GM12878 (cell line): ENCODE results near the gene NAP1L4. TPM values are rescaled to one million over a fixed set of nuclear protein-coding genes. Genes with fewer than 3 reads are reported as not detected.

Source experiments
- ATAC-seq: fragments of 200-7000 bp; cut with Tn5 transposase; 3 replicates; pipeline ENCODE4 v1.9.1; 2020; ENCODE audit warnings: mild to moderate bottlenecking, moderate library complexity
- BruUV-seq: library from RNA; stranded (reverse); fragments of 400-500 nt; replicated peaks from 2 replicates; lab custom pipeline; 2021; lab: Mats Ljungman, UMichigan
- CTCF ChIA-PET: fragments of 300-600 bp; sonication (Branson Sonifier 250); formaldehyde crosslinking; extraction: SDS; loops from one replicate; lab custom pipeline; 2021; ENCODE audit warnings: inconsistent platforms; lab: Yijun Ruan, JAX
- POLR2A ChIA-PET: fragments of 350-600 bp; formaldehyde crosslinking; extraction: SDS; loops from one replicate; lab custom pipeline; 2021; ENCODE audit warnings: inconsistent platforms; lab: Charles Lee
- RAD21 ChIA-PET: fragments of 300-600 bp; sonication (Branson Sonifier 250); formaldehyde crosslinking; loops from one replicate; lab custom pipeline; 2023; ENCODE audit warnings: antibody characterized with exemption; ENCODE audit not compliant: unreplicated experiment; lab: Charles Lee
- SMC1A ChIA-PET: fragments of 300-600 bp; sonication (Branson Sonifier 250); formaldehyde crosslinking; loops from one replicate; lab custom pipeline; 2023; ENCODE audit not compliant: unreplicated experiment, uncharacterized antibody; lab: Charles Lee
- DNase-seq: peaks from one replicate; pipeline ENCODE4 v3.0.0-alpha.2; 2011; ENCODE audit warnings: low read depth, low spot score
- FAIRE-seq: peaks from 3 replicates; lab custom pipeline; 2011; peaks lifted over from hg19 to GRCh38; lab: Jason Lieb, UNC
- H2AFZ ChIP-seq: 2 replicates; pipeline ENCODE4 v1.6.0; 2011; ENCODE audit warnings: low read depth, low read length, control low read depth; ENCODE audit not compliant: control insufficient read depth
- H3K27ac ChIP-seq: 2 replicates; pipeline ENCODE4 v1.5.1; 2011; ENCODE audit warnings: control low read depth; ENCODE audit not compliant: control insufficient read depth, insufficient read depth
- H3K27me3 ChIP-seq, 2 experiments: replicated peaks in 1 of 2; 2 replicates each; pipeline versions ENCODE4 v1.6.0 to v1.6.1; 2011; ENCODE audit warnings: low read length in 1 of 2; ENCODE audit not compliant: control insufficient read depth in 2 of 2, insufficient read depth in 2 of 2
- H3K36me3 ChIP-seq, 2 experiments: 2 replicates each; pipeline ENCODE4 v1.5.1; 2011; ENCODE audit warnings: low read length in 1 of 2; ENCODE audit not compliant: control insufficient read depth in 2 of 2, insufficient read depth in 2 of 2
- H3K4me1 ChIP-seq: 2 replicates; pipeline ENCODE4 v1.6.1; 2011; ENCODE audit warnings: mild to moderate bottlenecking, low read length, moderate library complexity, mixed read lengths; ENCODE audit not compliant: control insufficient read depth, insufficient read depth
- H3K4me2 ChIP-seq: 2 replicates; pipeline ENCODE4 v1.6.0; 2011; ENCODE audit warnings: control low read depth; ENCODE audit not compliant: control insufficient read depth, insufficient read depth
- H3K4me3 ChIP-seq: fragments of 200-600 bp; sonication (generic); 2 replicates; pipeline ENCODE4 v1.5.1; 2016
- H3K79me2 ChIP-seq: 2 replicates; pipeline ENCODE4 v1.6.0; 2011; ENCODE audit warnings: low read length; ENCODE audit not compliant: control insufficient read depth, insufficient read depth
- H3K9ac ChIP-seq: 2 replicates; pipeline ENCODE4 v1.8.0; 2011; ENCODE audit warnings: low read length, control low read depth, mixed read lengths; ENCODE audit not compliant: control insufficient read depth, insufficient read depth
- H3K9me3 ChIP-seq: replicated peaks from 3 replicates; pipeline ENCODE4 v1.5.1; 2011; ENCODE audit warnings: mild to moderate bottlenecking, low read length; ENCODE audit not compliant: control insufficient read depth, insufficient read depth
- H4K20me1 ChIP-seq: 2 replicates; pipeline ENCODE4 v1.6.0; 2011; ENCODE audit not compliant: control insufficient read depth, insufficient read depth
- CBX3 ChIP-seq: fragments of 200-600 bp; sonication (generic); IDR thresholded peaks from 2 replicates; pipeline ENCODE4 v1.6.1; 2016; ENCODE audit warnings: low read depth, borderline replicate concordance
- FOXK2 ChIP-seq: fragments of 450-650 bp; IDR thresholded peaks from 2 replicates; pipeline ENCODE4 v1.6.1; 2017; ENCODE audit warnings: mild to moderate bottlenecking, moderate library complexity
- GATAD2B ChIP-seq: fragments of 450-650 bp; conservative IDR thresholded peaks from 2 replicates; pipeline ENCODE4 v1.6.1; 2017; ENCODE audit warnings: low read depth, mild to moderate bottlenecking, moderate library complexity
- NFXL1 ChIP-seq: fragments of 450-650 bp; IDR thresholded peaks from 2 replicates; pipeline ENCODE4 v1.6.1; 2017; ENCODE audit warnings: antibody characterized with exemption, mild to moderate bottlenecking, borderline replicate concordance
- RBBP5 ChIP-seq: fragments of 200-600 bp; sonication (generic); conservative IDR thresholded peaks from 2 replicates; pipeline ENCODE4 v1.6.1; 2016
- RCOR1 ChIP-seq: conservative IDR thresholded peaks from 2 replicates; pipeline ENCODE4 v1.6.1; 2012; ENCODE audit warnings: low read depth, low read length, improper control_type of control experiment
- RUNX3 ChIP-seq: IDR thresholded peaks from 2 replicates; pipeline ENCODE4 v1.6.1; 2012; ENCODE audit warnings: low read length, inconsistent platforms
- SMAD5 ChIP-seq: IDR thresholded peaks from 2 replicates; pipeline ENCODE4 v1.6.1; 2016; ENCODE audit warnings: antibody characterized with exemption, low read depth
- TARDBP ChIP-seq: IDR thresholded peaks from 2 replicates; pipeline ENCODE4 v1.6.1; 2016; ENCODE audit warnings: borderline replicate concordance
- ZBED1 ChIP-seq: IDR thresholded peaks from 2 replicates; pipeline ENCODE4 v1.6.1; 2016; ENCODE audit warnings: borderline replicate concordance
- WGBS: methylation state at CpG from one replicate; pipeline ENCODE4 v1.1.6; 2016; ENCODE audit warnings: low lambda C conversion rate; ENCODE audit not compliant: insufficient replicate concordance, insufficient coverage; ENCODE audit errors: missing lambda C conversion rate; 5-methylcytosine and 5-hydroxymethylcytosine counted together
- in situ Hi-C: fragments of 300-500 bp; cut with MboI; formaldehyde crosslinking; loops from 9 replicates; pipeline ENCODE4 v1.14.3; 2018; ENCODE audit warnings: mixed read lengths
- intact Hi-C: fragments of 100-400 bp; cut with micrococcal nuclease; formaldehyde crosslinking; loops from one replicate; pipeline ENCODE4 v1.14.2; 2022; ENCODE audit not compliant: unreplicated experiment
- polyA plus RNA-seq, 11 experiments: library from polyadenylated mRNA; depleted of rRNA in 4 of 11; unstranded in 6 of 11; stranded (reverse) in 5 of 11; fragments of >200 nt; fragmentation: Nextera tagmentation in 4 of 11; fragmentation: Illumina TruSeq in 1 of 11; extraction: Ambion mirVana in 4 of 11; extraction: Trizol in 1 of 11; gene quantifications; 1 replicate in 1 of 11; 2 replicates in 10 of 11; pipeline versions ENCODE4 v1.2.1 to v1.2.3, GENCODE V29; 2011 to 2016; ENCODE audit warnings: inconsistent platforms in 2 of 11, missing spikeins in 2 of 11, low read depth in 1 of 11
- total RNA-seq, 4 experiments: library from RNA; depleted of rRNA in 3 of 4; stranded (reverse); fragments of >200 nt in 3 of 4; fragmentation: Illumina TruSeq in 1 of 4; extraction: Trizol in 1 of 4; gene quantifications; 2 replicates each; pipeline versions ENCODE4 v1.2.1 to v1.2.3, GENCODE V29; 2013 to 2021
- TF ChIP-seq, protein P1 (sequence below): fragments of 150-350 bp; IDR thresholded peaks from 2 replicates; pipeline ENCODE4 v1.6.1; 2016; ENCODE audit warnings: low read depth, low read length

NAP1L4 gene
- total and polyA plus RNA-seq, 10 of the 15 experiments (the other 5 are each of a cell fraction or from before 2014, with no cell fraction given), result 24.8 to 198 (median 114) TPM

DNA sequence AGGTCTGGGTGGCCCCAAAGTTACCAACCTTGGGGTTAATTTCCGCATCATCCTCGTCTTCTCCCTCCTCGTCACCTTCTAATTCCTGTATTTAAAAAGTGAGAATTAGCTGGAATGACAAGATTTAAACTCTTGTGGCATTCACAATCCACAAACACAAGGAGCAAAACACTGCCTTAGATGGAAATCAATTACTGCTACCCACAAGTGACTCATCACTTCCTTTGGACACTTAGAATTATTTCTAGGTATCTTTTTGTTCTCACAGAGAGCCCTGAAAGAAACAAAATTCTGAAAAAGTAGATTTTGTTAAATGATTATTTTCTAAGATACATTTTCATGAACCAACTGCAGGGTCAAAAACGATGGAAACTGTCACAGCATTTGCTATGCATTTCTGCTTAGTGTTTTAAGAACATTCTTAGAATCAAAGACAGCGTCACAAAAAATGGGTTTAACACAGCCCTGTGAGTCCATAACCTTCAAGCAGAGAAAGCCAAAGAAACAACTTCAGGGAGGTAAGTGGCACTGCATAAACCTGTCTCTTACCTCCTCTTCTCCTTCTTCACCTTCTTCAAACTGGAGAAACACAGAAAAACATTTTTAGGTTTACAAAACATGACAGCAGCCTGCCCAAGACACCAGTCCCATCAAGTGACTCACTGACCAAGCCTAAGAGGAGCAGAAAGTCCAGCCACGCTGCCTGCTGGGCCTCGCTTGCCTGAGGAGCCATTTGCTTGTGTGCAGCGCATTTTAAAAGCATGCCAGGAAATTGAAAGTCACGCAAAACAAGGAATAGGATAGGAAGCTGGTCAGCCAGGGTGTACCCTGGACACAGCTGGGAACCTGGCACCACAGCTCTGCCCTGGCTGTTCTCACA is 40.7 kb downstream of the NAP1L4 start:
- RAD21 ChIA-PET, result no interaction called here
- H3K9ac ChIP-seq, result no peak overlapping the region
- POLR2A ChIA-PET, result no interaction called here
- no peaks in the 10 kb centered on the region for H4K20me1 ChIP-seq
- H3K9me3 ChIP-seq, result no peaks in the 10 kb centered on the region
- CTCF ChIA-PET, result no interaction called here
- H3K79me2 ChIP-seq, result no peaks in the 10 kb centered on the region
- H3K4me3 ChIP-seq, result no peak overlapping the region
- TF ChIP-seq TARDBP (no peak), RBBP5 (no peak), RCOR1 (no peak)
- TF ChIP-seq, all 136 proteins: peak for 0
- Histone ChIP-seq H3K36me3 (peaks cover 29 to 58% of the 10 kb centered on the region in 2 experiments), H3K27me3 (no peaks in the 10 kb centered on the region), H3K27ac (no peak overlapping the region), H3K4me1 (no peaks in the 10 kb centered on the region), H2AFZ (no peak overlapping the region), H3K4me2 (no peak overlapping the region)
- no peak for DNase-seq
- no peak for ATAC-seq
- SMC1A ChIA-PET, result no interaction called here
- WGBS, result 97% methylated on average over 9 of the region's 9 CpGs
- in situ Hi-C loops (no loop called here), intact Hi-C loops (no loop called here)
- BruUV-seq, result no TSS peak
- no peak for FAIRE-seq

DNA sequence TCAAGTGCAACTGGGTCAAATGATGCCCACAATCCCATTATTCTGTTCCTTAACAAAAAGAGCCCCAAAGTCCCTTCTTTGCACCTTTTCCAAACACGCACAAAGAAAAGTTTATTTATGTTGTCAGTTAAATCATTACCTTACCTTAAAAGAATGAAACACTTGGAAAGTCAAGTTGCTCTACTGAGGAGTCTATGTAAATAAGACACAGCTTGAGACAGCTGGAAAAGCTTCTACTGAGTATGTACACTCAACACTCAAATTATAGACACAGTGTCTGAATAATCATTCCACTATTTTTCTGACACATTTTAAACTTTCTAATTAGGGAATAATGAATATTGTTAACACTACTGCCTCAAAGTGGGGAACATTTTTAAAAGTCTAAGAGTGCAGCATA is 41.3 kb downstream of the NAP1L4 start:
- BruUV-seq, result no TSS peak
- WGBS, result 100% methylated on average over 1 of the region's 1 CpG

More for the DNA sequence above, 41.3 kb downstream of the NAP1L4 start:
- Histone ChIP-seq H3K9ac (no peak overlapping the region), H3K27ac (no peak overlapping the region), H3K4me3 (no peak overlapping the region), H3K27me3 (no peaks in the 10 kb centered on the region), H4K20me1 (no peaks in the 10 kb centered on the region), H3K36me3 (peaks cover 25 to 55% of the 10 kb centered on the region in 2 experiments), H2AFZ (no peak overlapping the region), H3K4me1 (peaks cover 2% of the 10 kb centered on the region; the same call in 1 of the 2 replicates), H3K79me2 (no peaks in the 10 kb centered on the region), H3K4me2 (no peak overlapping the region), H3K9me3 (no peaks in the 10 kb centered on the region)
- TF ChIP-seq FOXK2, result no peak
- TF ChIP-seq SMAD5, result no peak
- TF ChIP-seq ZBED1, result no peak
- TF ChIP-seq GATAD2B, result no peak
- TF ChIP-seq, protein P1, sequence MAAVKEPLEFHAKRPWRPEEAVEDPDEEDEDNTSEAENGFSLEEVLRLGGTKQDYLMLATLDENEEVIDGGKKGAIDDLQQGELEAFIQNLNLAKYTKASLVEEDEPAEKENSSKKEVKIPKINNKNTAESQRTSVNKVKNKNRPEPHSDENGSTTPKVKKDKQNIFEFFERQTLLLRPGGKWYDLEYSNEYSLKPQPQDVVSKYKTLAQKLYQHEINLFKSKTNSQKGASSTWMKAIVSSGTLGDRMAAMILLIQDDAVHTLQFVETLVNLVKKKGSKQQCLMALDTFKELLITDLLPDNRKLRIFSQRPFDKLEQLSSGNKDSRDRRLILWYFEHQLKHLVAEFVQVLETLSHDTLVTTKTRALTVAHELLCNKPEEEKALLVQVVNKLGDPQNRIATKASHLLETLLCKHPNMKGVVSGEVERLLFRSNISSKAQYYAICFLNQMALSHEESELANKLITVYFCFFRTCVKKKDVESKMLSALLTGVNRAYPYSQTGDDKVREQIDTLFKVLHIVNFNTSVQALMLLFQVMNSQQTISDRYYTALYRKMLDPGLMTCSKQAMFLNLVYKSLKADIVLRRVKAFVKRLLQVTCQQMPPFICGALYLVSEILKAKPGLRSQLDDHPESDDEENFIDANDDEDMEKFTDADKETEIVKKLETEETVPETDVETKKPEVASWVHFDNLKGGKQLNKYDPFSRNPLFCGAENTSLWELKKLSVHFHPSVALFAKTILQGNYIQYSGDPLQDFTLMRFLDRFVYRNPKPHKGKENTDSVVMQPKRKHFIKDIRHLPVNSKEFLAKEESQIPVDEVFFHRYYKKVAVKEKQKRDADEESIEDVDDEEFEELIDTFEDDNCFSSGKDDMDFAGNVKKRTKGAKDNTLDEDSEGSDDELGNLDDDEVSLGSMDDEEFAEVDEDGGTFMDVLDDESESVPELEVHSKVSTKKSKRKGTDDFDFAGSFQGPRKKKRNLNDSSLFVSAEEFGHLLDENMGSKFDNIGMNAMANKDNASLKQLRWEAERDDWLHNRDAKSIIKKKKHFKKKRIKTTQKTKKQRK, result no peak
- TF ChIP-seq RUNX3, result no peak
- TF ChIP-seq CBX3, result no peak
- no peak for TF ChIP-seq NFXL1
- no peak for DNase-seq
- RAD21 ChIA-PET, result no interaction called here
- SMC1A ChIA-PET, result no interaction called here
- FAIRE-seq, result no peak
- CTCF ChIA-PET, result interaction anchor here (0.7 kb wide), 1 partner anchor 140 kb away, joined by 4 read pairs; no protein-coding TSS in a partner anchor
- in situ Hi-C loops, result no loop called here
- POLR2A ChIA-PET, result no interaction called here
- ATAC-seq, result no peak
- intact Hi-C loops, result no loop called here
